ENCODE measurements around the gene RAB11FIP4.

GRCh38 chr17:31573047-31573446, 181.6 kb downstream of the RAB11FIP4 start:
- TF ChIP-seq CTCF (conservative IDR thresholded peaks at IDR 0.05; ENCODE audit: low read length) (no peak), EZH2phosphoT487 (IDR thresholded peaks at IDR 0.05; ENCODE audit: borderline replicate concordance) (no peak)
